HG02973 (cell line): Measurements from ENCODE around the gene MRPL23.

Experiments used
- ATAC-seq: cut with Tn5 transposase; IDR thresholded peaks from one replicate; pipeline ENCODE4 v1.9.1; 2021; ENCODE audit warnings: moderate library complexity; ENCODE audit not compliant: unreplicated experiment

Gene MRPL23

GRCh38 chr11:1988667-1989317, 41.7 kb downstream of the MRPL23 start:
- ATAC-seq = no peak

- ATAC-seq = no peak
Measured at GRCh38 chr11:1989953-1990352, 42.8 kb downstream of the MRPL23 start.

GRCh38 chr11:1990872-1991578, 43.9 kb downstream of the MRPL23 start:
- no peak for ATAC-seq

- ATAC-seq = no peak
Measured at GRCh38 chr11:1992111-1992510, 45.0 kb downstream of the MRPL23 start.

- no peak for ATAC-seq
Measured at GRCh38 chr11:1994121-1994520, 47.0 kb downstream of the MRPL23 start.

GRCh38 chr11:1997755-1998154, 50.6 kb downstream of the MRPL23 start, which contains the start of gene H19:
H19 (minus strand) TSS chr11:1997842.
- no peak for ATAC-seq

GRCh38 chr11:1998290-1998689, 51.2 kb downstream of the MRPL23 start:
- ATAC-seq = no peak

GRCh38 chr11:1998861-1999260, 51.7 kb downstream of the MRPL23 start:
- ATAC-seq = no peak

GRCh38 chr11:2002042-2002776, 55.1 kb downstream of the MRPL23 start:
- no peak for ATAC-seq

GRCh38 chr11:2002807-2003206, 55.7 kb downstream of the MRPL23 start:
- ATAC-seq = no peak

- no peak for ATAC-seq
Measured at GRCh38 chr11:2004466-2004865, 57.3 kb downstream of the MRPL23 start.
